SIG-M5 (cell line): ENCODE measurements around the gene STK16.

Experiments
- DNase-seq: peaks from one replicate; lab custom pipeline; 2025; lab: John Stamatoyannopoulos, UW

The STK16 gene

DNA sequence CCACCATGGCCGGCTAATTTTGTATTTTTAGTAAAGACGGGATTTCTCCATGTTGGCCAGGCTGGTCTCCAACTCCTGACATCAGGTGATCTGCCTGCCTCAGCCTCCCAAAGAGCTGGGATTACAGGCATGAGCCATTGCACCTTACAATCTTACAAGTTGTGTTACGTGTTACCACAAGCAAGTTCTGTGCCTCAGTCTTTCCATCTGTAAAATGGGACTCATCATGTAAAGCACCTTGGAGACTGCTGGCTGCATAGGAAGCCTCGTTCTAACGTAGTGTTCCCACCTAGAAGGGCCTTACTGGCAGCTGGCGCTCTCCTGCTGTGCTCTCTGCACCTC lies 43.9 kb downstream of the STK16 start:
- no peak for DNase-seq

DNA sequence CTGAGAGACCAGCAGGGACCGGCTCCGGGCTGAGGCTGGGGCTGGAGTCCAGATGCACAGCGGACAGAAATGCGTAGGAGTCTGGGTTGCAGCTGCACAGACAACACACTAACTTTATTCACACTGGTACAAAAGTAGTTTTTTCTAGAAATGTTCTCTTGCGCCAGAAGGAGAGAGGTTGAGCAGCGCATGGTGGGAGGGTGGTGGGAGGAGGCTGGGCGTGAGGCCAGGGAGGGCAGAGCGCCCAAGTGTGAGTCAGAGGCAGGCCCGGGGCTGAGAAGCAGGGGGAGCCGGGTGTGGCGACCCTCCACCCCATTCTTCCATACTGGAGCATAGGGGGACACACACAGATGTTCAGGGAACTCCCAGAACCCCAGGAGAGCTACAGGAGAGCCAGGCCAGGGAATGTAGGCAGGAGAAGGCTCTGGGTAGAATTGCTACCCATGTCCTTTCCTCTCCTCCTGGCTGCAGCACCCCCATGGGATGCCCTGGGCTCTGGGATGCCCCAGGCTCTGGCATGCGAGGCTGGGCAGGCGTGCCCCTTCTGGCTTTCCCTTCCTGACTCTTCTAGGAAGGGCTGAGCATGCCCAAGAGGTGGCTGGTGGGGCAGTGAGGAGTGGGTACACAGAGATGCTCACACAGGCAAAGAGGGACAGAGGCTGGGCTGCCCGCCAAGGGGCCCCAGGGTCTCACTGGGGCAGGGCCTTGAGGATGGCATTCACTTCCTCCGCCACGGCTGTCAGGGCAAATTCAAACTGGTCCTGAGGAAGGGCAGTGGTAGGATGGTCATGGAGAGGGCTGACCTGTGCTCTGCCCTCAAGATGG lies 44.5 kb downstream of the STK16 start:
- DNase-seq: no peak

DNA sequence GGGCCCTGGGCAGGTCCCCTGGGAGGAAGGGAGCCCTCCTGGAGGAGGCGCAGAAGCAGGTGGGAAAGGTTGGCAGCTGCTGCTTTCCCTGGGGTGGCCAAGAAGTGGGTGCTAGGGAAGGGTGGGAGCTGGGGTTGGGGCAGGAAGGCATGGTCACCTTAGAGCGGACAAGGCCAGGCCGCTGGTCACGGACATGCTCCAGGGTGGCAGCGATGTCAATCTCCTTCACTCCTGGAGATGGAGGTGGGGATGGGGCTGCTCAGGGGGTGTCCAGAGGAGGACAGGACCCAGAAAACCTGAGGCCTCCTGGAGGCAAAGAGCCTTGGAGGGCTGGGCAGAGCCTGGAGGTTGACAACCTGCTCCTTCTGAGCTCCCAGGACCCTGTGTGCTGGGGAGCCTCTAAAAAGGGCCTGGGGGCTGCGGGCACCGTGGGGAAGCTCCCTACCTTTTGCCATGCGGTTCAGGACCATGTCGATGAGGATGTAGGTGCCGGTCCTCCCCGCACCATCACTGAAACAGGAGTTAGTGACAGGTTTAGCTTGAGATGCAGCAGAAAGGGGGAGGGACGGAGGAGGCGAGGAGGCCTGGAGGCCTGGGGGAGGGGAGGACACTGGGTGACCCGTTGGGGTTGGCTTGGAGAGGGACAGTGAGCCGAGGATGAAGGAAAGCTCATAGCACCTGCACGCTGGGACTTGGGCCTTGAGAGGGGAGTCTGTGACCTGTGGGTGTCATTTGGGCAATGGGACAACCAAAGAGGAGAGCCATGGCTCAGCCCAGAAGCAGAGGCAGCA lies 45.3 kb downstream of the STK16 start:
- DNase-seq: no peak

DNA sequence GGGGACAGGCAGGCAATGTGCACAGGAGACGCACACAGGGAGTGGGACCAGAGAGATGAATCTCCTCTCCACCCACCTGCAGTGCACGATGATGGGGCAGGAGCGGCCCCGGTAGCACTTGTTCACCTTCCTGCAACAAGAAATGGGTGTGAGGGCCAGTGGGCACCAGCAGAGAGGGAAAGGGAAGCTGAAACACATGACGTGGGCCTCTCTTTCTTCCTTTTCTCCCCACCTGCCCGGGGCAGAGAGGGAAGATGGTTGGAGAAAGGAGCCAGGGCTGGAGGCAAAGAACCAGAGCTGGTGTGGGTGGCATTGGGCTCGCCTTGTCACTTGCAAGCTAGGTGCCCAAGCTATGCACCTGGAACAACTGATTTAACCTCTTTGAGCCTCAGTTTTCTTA lies 46.1 kb downstream of the STK16 start:
- no peak for DNase-seq

DNA sequence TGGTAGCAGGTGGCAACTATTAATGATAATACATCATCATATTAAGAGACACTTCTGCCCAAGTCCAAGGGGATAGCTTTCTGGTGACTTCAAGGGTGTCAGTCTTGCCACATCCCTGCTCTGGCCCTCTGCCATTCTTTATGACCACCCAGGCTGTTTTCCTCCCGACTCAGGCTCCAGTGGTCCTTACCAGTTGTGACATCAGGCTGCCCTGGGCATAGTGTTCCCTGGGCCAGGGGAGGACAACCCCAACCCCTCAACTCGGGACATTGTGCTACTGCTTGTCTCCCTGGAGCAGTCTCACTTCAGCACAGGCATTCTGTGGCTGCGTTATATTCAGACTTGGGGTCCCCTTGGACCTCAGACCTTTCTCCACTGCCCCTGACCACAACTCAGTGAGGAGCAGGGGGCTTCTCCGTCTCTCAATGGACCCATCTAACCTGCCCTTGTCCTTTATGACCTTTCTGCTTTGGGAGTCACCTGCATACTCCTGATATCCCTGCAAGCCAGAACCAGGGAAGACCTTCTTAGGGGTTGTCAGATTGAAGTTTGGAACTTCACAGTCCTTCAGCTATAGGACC lies 46.7 kb downstream of the STK16 start:
- DNase-seq: no peak

DNA sequence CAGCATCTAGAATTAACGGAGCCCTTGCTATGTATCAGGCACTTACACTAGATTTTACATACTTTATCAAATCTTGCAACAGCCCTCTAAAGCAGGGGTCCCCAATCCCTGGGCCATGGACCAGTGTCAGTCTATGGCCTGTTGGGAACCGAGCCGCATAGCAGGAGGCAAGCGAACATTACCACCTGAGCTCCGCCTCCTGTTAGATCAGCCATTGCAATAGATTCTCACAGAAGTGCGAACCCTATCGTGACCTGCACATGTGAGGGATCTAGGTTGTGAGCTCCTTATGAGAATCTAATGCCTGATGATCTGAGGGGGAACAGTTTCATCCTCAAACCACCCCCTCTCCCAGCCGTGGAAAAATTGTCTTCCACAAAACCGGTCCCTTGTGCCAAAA lies 47.3 kb downstream of the STK16 start:
- no peak for DNase-seq

DNA sequence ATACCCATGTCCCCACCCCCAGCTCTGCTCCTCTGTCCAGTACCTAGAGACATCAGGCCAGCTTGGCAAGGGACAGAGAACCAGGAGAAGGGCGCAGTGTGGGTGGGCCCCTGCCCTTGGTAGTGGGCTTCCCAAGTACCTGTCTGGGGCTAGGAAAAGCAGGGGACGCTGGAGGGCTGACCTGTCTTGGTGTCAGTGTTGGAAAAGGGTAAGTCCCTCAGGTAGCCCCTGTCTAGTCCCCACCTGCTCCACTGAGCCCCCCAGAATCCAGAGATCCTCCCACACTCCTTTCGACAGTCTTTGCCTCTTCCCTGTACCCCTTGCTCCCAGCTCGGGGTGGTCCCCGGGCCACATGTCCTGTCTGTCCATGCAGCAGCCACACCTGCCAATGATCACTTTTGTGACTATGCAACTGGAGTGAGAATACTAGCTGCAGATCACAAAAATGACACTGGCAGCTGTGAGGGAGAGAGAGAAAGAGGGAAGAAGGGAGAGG lies 48.5 kb downstream of the STK16 start:
- DNase-seq: no peak

DNA sequence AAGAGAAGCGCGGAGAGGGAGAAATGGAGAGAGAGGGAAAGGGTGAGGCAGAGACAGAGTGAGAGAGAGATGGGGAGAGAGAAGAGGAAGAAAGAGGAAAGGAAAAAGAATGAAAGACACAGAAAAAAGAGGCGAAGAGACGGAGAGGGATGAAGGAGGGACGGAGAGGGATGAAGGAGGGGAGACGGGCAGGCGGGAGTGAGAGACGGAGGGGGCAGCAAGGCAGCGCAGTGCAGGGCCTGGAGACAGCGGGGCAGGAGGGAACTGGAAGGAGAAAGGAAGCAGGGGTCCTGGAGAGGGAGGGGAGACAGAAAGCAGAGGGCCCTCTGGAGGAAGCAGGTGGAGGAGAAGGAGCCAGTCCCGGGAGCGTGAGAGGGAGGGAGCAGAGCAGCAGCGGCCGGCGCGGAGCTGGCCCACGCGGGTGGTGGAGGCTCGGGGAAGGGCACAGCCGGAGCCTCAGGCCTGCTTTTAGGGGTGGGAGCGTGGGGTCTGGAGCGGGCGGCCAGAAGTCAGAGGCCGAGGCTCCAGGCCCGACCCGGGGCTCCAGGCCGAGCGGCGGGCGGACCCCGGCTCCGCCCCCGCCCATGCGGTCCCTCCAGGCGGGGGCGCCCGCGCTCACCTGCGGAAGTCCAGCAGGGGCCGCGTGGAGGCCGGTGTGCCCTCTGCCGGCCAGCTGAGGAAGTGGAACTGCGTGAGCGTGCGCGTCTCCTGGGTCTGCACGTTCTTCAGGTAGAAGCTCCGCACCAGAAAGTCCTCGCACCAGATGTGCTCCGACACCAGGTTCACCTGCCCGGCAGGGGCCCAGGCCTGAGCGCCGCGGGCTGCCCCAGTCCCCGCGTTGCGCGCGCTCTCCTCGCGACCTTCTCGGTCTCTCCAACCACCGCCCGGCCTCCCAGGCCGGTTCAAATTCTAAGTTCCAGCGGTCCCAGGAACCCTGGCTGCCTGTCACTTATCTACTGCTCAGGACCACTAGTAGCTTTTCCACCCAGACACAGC lies 49.4 kb downstream of the STK16 start:
- DNase-seq: no peak

DNA sequence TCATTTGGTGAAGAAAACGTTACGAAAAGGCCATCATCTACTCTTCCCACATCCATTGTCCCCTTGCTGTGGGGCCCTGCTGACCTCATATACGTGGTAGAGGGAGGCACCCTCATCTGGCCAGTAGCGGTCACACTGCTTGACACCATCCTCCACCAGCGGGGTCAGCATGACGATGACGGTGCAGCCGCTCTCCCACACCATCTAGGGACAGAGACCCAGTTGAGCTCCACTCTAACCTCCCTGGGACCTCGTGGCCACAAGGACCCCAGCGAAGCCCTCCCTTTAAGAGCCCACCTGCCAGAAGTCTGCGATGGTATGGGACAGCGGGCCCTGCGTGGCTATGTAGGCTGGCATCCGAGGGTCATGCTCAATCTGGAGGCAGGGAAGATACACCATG lies 50.9 kb downstream of the STK16 start:
- DNase-seq: no peak

DNA sequence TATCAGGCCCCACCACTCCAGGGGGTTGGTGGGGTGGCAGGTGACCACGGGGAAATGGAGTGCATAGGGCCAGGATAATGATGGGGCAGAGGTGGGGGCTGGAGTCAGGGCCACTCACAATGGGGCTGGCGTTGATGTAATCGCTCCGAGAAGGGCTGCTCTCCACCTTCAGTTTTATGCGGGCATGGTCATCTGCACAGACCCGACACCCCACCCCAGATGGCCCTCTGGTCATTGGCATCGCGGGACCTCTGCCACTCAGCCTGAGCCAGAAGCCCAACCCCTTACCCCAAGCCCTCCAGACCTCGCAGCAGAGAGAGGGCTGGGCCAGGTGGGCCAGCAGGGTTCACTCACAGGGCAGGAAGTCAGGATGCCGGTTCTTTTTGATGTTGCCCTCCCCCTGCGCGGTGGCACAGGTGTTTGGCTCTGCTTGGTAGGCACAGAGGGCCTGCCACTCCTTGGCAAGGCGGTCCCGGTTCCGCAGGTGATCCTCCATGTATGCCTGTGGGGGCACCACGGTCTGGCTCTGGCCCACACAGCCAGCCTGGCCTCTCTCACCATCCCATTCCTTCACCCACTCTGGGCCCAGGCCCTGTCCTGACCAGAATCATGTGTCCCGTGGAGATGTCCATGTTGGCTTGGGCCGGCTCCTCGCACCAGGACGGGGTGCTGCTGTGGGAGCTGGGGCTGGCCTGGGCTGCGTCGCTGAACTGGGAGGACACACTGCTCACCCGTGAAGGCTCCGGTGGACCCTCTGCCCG lies 51.5 kb downstream of the STK16 start:
- DNase-seq: no peak

DNA sequence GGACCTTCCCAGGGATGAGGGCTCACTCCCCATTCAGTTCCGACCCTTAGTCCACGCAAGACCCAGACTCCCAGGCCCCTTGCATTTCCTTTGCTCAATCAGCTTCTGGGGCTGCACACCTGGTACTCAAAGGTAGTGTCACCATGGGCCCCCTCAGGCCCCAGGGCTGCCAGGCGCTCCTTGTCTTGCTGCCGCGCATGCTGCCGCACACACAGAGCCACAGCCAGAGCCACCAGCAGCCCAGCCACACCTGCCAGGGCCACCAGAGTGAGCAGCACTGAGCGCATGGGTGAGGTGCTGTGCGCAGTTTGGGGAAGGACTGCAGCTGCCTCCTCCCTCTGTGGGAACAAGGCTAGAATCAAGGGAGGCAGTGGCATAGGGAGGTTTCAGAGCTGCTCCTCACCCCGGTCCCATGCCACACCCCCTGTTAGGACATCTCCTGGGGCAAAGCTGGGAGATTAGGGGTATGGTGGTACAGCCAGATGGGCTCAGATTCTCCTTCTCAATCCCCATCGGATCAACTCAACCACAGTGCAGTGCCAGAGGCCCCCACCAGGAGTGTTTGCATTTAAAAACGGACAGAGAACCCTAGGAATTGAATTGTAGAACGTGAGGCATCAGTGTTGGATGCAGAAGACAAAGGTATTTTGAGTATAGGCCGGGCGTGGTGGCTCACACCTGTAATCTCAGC lies 52.6 kb downstream of the STK16 start:
- DNase-seq: no peak

DNA sequence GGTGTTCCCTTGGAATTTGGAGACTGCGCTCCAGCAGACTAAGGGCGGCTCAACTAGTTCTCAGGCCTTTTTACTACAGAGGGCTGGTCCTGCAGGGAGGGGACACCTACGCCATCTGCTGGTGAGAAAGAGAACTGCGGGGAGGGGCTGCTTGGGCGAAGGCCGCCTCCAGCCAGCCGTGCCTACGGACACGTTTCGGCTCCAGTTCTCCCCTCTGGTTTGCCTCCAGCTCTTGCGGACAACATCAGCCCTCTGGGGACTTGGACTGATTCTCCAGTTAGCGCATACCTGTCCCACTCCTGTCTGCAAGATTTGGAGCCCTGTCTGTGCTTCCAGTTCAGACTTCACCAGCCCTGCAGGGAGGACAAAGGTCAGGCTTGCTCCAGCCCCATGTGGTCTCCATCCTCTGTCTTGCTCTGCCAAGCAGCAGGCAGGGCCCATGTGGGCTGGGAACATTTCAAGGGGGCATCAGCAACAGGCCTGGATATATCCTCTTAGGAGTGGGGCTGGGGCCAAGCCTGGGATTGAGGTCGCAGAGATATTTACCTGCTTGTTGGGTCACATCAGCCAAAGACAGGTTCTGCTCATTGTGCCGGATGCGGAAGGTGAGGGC lies 53.6 kb downstream of the STK16 start:
- DNase-seq: no peak

DNA sequence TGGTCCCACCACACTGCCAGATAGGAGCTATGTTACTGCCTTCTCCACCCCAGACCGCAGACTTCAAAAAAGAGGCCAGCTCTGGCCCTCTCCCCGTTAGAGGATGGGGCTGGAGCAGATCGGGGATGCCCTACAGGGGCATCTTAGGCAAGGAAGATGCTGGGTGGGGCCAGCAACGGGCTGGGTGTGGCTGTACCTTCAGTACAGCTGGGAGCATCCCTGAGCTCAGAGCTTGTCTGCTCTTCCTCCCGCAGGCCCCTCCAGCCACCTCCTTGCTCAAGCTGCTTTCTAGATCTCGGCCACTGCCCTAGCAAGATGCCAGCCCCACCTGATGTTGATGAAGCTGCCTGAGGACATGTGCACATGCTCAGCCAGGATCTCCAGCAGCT lies 54.1 kb downstream of the STK16 start:
- no peak for DNase-seq
